HG03039 (cell line): Measurements from ENCODE around the gene EFCAB12.
"Not testable (repeated sequence)": the region's sequence is repeated elsewhere in the genome, so short reads cannot be mapped to it uniquely, and the experiment has no call there.

Experiments used
- ATAC-seq: cut with Tn5 transposase; IDR thresholded peaks from one replicate; pipeline ENCODE4 v1.9.1; 2021; ENCODE audit warnings: mild to moderate bottlenecking, moderate library complexity; ENCODE audit not compliant: unreplicated experiment

Gene EFCAB12

GRCh38 chr3:129421988-129422745, 6.3 kb downstream of the EFCAB12 start:
- no peak for ATAC-seq

- ATAC-seq: no peak
Observed at GRCh38 chr3:129421236-129421883, 7.1 kb downstream of the EFCAB12 start.

- ATAC-seq: no peak
Observed at GRCh38 chr3:129419476-129419875, 9.0 kb downstream of the EFCAB12 start.

- no peak for ATAC-seq
Observed at GRCh38 chr3:129418041-129418973, 10.1 kb downstream of the EFCAB12 start.

- ATAC-seq: no peak
Observed at GRCh38 chr3:129417326-129417725, 11.1 kb downstream of the EFCAB12 start.

GRCh38 chr3:129416415-129416814, 12.0 kb downstream of the EFCAB12 start:
- no peak for ATAC-seq

- ATAC-seq: no peak
Observed at GRCh38 chr3:129415830-129416229, 12.6 kb downstream of the EFCAB12 start.

- ATAC-seq: no peak
Observed at GRCh38 chr3:129415378-129415777, 13.1 kb downstream of the EFCAB12 start.

- peak; percentile 82 for ATAC-seq
Observed at GRCh38 chr3:129413687-129414506, 14.5 kb downstream of the EFCAB12 start.

GRCh38 chr3:129413238-129413637, 15.2 kb downstream of the EFCAB12 start:
- ATAC-seq: not testable (repeated sequence)

- no peak for ATAC-seq
Observed at GRCh38 chr3:129412542-129413198, 15.8 kb downstream of the EFCAB12 start.

GRCh38 chr3:129410971-129411370, 17.5 kb downstream of the EFCAB12 start:
- no peak for ATAC-seq

- no peak for ATAC-seq
Observed at GRCh38 chr3:129409541-129409940, 18.9 kb downstream of the EFCAB12 start.

- ATAC-seq: no peak
Observed at GRCh38 chr3:129404610-129405009, 23.8 kb downstream of the EFCAB12 start.

- no peak for ATAC-seq
Observed at GRCh38 chr3:129404130-129404529, 24.3 kb downstream of the EFCAB12 start.

GRCh38 chr3:129403450-129403849, 25.0 kb downstream of the EFCAB12 start:
- no peak for ATAC-seq

GRCh38 chr3:129402616-129403015, 25.8 kb downstream of the EFCAB12 start:
- ATAC-seq: no peak

- ATAC-seq: no peak
Observed at GRCh38 chr3:129402210-129402609, 26.2 kb downstream of the EFCAB12 start.

- ATAC-seq: no peak
Observed at GRCh38 chr3:129399895-129400357, 28.5 kb downstream of the EFCAB12 start.
